Superior temporal gyrus (tissue), 1 donor: ENCODE results near the gene POU2F2.

Experiments
- DNase-seq: peaks from one replicate; pipeline ENCODE4 v3.0.0-alpha.2; 2016; ENCODE audit errors: extremely low spot score

POU2F2 gene

DNA sequence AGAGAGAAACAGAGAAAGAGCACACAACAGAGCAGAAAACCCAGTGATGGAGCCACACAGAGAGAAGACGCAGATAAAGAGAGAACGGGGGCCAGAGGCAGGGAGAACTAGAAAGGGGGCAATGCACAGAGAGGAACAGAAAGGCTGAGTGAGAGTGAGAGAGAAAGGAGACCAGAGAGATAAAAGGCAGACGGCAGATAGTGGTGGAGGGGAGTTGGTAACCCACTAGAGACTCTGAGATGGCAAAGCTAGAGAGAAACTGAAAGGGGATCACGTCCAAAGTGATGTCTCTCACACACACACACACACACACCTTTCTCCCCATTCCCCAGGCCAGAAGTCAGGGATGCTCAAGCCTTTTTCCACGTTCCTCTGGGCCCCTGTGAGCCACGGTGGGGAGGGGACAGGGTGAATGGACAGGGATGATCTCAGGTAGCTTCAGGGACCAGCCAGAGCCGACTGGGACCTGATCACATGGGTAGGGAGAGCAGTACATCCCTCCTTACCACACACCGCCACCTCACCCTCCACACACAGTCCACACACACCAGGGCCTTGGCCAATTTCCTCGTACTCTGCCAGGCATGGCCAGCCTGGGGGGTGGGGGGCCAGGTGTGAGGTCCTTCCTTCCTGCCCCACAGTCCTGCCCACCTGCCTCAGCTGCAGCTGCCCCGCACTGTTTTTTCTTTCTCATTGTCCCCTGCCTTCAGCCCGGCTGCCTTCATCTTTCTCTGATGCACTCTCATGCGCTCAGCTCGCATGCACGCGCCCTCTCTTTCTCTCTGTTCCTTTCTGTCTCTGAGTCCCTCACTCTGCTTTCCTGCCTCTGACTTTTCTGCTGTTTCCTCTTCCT is 22.5 kb upstream of the POU2F2 start:
- DNase-seq = no peak

DNA sequence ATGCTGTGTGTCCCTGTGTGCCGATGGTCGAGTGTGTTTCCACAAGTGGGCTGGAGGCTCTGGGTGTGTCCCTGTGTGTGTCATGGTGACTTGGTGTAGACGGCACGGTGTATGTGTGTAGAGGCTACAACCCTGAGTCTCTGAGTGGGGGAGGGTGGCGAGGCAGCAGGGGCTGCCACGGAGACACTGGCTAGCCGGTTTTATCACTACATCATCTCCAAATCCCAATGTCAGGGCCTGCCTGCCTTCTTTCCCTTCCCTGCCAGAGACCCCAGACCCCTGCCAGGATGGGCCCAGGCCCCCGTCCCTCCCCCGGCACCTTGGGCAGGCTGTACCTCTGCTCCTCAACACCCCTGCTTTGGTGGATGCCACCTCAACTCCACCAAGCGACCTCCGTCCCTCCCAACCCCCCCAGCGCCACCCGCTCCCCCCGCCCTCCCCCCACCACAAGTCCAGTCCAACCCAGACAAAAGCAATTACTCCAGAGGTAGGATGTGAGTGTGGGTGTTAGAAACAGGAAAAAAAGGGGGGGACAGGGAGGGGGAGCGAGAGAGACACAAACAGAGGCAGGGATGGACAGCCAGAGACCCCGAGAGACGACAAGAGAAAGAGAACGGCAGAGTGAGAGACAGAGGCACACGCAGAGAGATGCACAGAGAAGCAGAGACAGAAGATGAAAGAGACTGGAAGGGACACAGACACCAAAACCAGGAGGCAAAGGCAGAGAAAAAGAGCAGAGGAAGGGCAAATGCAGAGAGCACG is 21.6 kb upstream of the POU2F2 start:
- DNase-seq = no peak

DNA sequence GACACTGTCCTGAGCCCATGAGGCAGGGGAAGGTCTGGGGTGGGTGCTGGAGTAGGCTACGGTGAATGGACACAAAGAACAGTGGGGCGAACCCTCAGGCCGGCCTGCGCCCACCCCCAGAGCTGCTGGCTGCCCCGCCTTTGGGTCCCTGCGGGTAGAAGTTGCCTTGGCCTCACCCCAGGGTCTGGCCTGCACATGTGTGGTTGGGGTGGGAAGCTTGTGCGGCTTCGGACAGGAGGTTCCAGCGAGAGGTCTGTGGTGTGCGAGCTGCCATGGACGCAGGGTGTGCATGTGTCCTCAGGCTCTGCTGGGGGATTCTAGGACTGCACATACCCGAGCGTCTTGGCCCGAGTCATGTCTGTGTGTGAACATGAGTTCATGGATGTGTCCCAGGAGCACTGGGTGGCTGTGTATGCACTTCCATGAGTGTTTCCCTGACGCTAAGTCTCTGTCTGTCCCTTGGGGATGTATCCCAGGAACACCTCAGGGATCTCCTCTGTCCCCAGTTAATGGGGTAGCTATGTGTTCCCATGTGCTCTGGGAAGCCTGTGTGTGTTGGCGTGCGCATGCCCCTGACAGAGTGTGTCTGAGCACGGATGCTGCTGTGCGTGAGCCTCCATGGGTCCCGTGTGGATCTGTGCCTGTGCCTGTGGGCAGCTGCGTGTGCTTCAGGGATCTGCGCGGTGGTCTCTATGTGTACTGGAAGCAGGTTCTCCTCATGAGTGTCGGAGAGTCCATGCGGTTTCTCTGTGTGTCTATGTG is 20.8 kb upstream of the POU2F2 start:
- DNase-seq = no peak

DNA sequence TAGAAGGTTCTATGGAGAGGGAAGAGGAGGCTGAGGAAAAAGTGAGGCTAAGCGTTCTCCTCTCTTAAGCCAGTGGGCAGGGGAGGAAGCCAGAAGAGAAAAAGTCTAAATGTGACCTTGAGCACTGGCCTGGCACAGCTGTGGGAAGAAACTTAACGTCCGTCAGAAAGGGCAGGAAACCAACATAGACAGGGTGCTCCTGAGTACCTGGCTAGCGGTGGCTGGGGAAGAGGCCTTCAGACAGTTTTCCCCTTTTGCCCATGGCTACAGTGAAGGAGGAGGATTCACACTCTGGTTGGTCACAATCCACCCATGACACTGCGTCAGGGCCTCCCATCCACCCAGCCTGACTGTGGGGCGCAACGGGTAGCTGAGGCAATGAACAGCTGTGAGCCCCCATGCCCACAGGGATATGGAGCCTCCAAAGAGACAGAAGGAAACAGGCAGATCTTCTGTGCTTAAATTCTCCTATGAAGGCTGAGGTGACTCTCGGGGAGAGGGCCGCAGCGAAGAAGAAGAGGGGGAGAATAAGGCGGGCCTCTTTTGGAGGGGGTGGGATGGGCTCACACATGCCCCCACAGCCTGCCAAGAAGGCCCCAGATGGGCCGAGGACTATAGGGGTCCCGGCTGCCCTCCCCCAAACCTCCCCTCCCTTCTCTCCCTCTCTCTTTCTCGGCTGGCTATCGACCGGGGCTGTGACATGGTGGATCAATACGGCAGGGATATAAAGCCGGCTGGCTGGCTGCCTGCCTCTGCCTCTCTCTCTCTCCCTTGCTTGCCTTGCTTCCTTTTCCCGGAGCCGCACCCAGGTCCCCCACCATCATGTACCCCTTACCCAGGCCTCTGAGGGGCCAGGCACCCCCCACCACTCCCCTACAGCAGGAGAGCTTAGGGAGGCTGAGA is 19.8 kb upstream of the POU2F2 start:
- DNase-seq = no peak

DNA sequence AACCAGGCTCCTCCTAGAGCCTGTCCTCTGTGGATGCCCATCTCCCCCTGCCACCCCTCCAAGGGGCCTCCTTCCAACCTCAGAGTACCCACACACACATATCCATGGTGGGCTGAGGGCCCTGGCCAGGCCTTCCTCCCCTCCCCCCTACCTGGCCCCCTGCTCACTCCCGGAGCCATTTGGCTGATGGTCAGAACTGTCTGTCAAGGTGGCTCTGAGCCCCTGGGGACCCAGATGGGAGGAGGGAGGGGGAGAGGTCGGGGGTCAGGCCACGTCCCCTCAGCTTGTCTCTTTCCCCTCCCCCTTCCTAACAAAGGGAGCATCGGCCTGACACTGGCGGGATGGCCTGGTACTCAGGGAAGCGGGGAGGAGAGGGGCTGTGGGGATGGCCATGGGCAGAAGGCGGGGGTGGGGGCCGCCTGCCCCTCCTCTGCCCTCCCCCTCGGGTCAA is 18.7 kb upstream of the POU2F2 start:
- no peak for DNase-seq

DNA sequence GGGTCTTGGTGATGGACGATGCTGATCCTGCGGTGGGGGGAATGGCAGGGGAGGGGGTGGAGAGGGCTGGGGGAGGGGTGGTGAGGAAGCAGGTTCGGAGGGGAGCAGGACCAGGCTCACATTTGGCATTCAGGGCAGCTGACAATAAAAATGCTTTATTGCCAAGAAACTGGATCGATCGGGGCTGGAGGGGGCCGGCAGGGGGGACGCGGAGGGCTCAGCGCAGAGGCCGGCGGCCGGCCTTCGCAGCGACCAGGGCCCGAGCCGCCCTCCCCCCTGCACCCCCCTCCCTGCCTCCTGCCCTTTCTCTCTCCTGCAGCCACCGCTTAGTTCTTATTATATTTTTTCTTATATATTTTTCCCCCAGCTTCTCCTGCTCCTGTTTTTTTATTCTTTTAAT is 18.1 kb upstream of the POU2F2 start:
- no peak for DNase-seq

DNA sequence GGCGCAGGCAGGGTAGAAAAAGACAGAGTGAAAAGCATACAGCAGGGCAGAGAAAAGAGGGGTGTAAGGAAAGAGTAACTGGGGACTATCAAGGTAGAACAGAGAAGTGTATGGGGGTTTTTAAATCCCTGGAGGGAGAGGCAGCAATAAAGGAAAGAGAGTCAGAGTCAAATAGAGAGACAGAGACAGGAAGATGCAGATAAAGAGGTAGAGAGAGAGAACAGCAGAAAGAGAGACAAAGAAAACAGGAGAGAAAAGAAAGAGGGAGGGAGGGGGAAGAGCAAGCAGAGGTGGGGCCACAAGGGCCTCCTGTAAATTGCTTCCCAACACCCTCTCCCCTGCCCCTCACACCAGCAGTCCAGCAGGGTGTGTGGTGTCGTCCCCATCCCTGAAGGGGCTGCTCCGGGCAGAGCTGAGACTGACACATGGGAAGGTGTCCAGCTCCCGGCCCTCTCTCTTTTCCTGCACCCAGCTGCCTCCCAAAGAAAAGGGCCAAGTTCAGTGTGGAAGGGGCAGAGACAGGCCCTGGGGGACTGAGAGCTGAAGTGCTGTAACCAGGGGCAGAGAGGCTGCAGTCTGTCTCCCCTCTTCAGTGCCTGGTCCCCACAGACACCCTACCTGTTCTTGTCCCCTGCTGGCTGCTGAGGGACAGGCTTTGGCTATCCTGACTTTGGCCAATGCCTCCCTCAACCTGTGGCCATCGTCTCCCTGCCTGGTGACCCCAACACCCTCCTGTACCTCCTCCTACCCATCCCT is 17.4 kb upstream of the POU2F2 start:
- no peak for DNase-seq

DNA sequence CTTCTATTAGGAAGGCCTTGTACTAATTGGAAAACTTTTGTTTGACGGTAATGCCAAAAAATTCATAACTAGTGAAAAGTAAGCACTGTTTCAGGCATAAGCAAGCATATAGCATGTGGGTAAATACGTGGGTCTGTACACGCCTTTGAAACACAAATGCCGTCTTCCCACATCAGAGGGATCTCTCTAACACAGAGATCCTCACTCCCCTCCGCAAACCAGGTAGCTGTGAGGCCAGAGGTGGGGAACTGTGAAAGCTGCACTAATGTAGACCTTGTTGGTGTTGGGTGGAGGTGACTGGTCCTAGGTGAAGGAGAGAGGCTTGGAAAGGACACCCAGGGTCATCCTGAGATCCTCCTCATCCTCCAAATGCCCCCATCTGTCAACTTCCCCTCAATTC is 16.0 kb upstream of the POU2F2 start:
- DNase-seq = no peak

DNA sequence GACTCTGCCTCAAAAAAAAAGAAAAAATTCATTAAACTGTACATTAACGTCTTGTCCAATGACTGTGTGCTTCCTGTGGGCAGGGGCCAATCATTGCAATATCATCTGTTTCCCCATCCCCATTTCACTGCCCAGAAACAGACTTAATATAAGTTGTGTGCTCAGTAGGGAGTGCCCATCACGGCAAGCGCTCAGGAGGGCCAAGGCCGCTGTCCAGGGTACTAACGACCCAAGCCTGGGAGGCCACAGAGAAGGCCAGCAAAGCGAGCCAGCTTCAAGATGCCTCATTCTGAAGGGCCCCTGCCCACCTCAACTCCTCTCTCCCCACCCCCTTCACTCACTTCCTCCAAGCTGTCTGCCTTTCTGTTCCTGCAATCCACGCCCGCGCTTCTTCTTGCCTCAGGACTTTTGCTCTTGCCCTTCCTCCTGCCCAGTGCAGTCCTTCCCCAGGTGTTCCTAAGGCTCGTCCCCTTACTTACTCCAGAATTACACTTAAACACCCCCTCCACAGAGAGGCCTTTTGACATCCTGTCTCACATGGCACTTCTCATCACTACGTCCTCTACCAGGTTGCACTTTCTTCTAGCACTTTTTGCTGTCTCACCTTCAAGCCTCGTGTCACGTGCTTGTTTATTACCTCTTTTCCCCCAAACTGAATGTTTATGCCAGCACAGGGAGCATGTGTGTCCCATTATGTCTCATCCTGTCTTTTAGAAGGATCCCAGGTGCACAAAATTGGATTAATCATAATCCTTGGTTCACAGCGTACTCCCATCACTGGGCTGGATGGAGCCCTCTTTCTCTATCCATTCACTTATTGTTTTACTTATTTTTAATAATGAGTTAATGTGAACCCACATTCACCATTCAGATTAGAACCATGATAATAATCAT is 11.3 kb upstream of the POU2F2 start:
- DNase-seq = no peak

DNA sequence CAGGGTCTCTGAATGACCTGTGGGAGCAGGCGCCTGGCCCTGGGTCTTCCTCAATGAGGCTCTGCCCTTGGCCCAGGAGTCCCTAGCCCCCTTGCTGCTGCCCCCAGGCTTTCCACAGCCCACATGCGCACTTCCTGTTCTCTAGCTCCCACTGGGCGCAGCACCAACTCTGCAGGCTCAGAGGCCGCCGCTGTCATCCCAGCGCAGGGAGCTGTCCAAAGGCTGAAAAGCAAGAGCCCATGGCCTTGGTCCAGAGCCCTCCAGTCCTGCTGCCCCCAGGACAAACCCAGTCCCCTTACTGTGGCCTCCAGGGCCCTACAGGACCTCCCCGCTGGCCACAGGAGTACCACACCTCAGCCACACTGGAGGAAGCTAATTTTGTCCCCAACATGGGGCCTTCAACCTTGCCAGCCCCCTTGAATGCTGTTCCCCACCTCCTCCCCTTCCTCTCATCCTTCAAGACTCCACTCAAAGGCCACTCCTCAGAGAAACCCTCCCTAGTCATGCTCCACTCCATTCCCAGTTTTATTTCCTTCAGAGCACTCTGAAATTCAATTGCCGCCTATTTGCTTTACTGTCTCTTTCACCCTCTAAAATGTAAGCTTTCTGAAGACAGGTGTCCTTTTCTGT is 8.0 kb upstream of the POU2F2 start:
- DNase-seq = no peak

DNA sequence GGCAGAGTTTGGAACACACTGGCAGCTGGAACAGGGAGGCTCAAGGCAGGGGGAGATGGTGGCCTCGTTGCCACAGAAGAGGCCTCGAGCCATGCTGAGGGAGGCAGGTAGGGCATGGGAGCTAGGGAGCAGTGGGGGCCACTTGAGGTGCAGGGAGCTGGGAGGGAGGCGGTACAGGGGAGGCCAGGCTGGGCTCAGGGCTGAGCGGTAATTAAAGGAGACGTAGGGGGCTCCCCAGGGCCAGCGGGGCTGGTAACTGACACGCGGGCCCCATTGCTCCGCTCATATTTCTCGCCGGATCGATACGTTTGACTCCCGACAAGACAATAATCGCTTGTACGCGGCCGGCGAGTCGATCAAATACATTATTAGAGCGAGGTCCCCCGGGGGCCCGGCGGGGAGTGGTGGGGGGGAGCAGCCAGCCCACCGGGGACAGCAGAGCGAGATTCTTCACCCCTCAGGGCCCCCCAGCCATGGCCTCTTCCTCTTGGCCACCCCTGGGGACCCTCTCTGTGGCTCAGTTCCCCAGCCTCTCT is 2.4 kb upstream of the POU2F2 start:
- DNase-seq = no peak

DNA sequence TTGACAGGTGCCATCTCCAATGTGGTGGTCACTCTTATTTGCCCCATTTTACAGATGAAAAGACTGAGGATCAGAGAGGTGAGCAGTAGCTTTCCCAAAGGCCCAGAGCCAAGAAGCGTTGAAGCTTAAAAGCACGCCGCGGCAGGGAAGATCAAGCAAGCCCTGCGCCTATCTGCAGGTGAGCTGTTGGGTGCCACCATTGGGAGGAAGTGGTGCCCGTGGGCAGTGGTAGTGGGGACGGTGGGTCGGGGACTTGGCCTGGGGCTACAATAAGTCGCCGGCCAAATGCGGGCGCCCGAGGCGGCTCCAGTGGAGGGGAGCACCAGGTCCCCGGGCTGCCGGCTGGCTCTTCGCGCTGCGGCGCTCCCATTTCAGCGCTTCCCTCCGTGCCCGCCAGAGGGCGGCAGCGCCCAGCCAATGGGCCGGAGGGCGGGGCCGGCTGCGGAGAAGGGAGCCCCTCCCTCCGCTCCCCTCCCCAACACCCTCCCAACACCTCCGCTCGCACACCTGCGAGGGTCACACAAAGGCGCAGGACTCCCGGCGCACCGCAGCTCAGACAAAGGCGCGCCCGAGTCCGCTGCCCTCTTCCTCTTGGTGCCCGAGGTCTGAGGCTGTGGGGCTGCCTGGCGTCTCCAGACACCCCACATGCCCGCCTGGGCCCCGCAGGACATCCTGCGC is 744 bp upstream of the POU2F2 start:
- DNase-seq = peak; percentile 74

DNA sequence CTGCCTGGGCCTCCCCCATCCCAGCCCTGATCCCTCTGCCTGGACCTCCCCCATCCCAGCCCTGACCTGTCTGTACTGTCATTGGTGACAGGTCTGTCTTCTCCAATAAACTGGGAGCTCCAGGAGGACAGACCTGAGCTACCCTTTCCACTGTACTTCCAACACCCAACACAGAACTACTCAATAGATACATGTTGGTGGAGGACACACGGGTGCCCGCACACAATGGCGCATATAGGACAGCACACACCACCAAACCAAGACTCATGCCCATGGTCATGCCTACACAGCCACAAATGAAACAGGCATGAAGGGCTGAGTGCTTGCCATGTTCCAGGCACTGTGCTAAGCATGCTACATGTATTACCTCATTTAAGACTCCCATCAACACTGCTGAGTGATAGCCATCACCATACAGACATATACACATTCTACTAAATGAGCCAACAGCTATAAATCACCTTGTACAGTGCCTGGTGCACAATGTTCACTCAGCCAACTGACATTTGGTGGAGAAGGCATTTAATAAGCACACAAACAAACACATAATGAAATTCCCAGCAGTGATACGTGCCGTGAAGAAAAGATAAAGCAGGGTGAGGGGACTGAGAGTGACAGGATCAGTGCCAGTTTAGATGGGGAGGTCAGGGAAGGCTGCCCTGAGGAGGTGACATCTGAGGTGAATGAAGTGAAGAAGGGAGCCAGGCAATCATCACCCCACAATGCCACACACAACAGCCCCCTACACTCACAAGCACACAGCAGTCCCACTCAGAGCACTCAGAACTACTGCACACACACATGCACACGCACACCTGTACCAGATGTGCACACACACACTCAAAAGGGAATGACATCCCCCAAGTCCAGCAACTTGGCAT is 857 bp downstream of the POU2F2 start:
- no peak for DNase-seq

DNA sequence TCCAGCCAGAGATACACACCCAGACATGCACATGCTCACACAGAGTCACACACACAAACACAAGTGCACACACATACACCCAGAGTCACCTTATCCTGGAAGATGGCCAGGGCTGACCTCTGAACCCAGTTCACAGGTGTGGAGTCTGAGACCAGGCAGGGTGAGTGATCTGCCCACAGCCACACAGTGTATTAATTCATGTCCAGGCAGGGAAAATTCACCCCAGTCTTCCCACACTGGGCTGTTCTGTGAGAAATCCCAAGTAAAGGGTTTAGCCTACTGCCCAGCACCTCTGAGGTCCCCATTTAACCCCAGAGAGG is 2.0 kb downstream of the POU2F2 start:
- DNase-seq = no peak

DNA sequence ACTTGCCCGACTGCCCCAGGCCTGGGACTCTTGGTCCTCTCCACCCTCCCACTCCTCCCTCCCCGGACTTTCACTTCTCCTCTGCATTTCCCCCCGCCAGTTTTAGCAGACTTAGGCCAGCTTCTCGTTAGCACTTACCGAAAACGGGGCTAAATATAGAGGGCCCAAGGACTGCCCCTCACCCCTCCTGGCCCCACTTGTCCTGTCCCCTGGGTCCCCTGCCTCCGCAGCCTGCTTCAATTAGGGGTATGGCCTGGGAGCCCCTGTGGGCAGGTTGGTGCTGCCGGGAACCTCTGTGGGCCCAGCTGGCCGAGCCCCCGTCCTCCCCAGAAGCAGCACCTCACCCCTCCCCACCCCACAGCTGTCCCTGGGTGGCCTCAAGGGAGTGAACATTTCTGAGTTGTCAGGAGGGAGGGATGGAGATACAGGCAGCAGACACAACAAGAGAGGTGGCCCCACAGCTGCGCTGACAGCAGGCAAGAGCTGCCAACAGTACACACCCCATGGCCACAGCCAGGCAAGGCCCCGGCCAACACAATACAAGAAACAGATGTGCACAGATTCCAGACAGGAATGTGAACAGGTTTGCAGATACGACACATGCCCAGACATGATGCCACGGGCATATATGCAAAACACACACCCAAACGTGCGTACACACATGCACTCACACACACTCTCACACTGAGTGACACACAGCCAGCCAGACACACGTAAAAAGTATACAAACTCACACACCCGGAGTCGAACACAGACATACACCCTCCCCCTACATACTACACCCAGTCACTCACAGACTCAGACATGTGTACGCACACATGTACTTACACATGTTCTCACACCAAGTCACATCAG is 2.6 kb downstream of the POU2F2 start:
- no peak for DNase-seq

DNA sequence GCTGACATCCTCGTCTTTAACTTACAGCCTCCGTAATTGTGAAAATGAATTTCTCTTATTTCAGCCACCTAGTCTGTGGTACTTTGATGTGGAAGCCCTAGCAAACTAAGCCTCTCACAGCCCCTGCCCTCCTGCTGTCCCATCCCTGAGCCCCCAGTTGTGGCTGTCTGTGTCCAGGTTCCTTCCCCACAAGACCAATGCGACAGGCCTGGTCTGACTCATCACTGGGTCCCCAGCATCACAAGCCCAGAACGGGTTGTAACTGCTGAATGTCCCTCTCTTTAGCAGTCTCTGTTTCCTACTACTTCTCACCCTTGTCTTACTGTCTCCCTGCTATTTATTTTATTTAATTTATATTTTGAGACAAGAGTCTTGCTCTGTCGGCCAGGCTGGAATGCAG is 5.7 kb downstream of the POU2F2 start:
- DNase-seq = no peak
